Stimulated activated CD4-positive, alpha-beta T cell treated with anti-CD3 and anti-CD28 coated beads, TNF-alpha, amount 100 ng/mL, for 24 hours (primary cell): ENCODE measurements around the gene AADACL2.
"Not testable (repeated sequence)": the region's sequence is repeated elsewhere in the genome, so short reads cannot be mapped to it uniquely, and the experiment has no call there.

Source experiments
- DNase-seq, 3 experiments: peaks; one replicate each; pipeline ENCODE4 v3.0.0-alpha.2; 2020; ENCODE audit warnings: low read depth in 3 of 3

AADACL2 gene

GRCh38 chr3:151765685-151766084, 32.0 kb downstream of the AADACL2 start:
- no peak for DNase-seq

- no peak for DNase-seq
Measured at GRCh38 chr3:151766454-151766853, 32.7 kb downstream of the AADACL2 start.

GRCh38 chr3:151768393-151768930, 34.7 kb downstream of the AADACL2 start:
- DNase-seq, result no peak

- no peak for DNase-seq
Measured at GRCh38 chr3:151769175-151769574, 35.4 kb downstream of the AADACL2 start.

DNA sequence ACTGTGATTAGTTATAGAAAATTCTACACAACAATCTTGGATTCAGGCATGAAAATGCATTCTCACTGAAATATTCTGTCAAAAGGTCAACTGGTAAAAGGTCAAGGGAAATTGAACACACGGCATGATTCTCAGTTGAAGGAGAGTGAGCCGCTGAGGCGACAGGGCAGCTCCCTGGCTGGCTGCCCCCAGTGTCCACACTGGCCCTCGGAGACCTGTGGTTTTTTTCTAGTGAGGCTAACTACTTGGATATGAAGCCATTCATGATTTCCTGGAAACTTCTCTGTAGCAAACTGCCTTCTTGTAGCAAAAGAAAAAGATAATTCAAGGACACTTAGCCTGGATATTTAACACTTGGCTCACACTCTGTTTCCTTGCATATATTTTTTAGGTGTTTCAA, 37.2 kb downstream of the AADACL2 start:
- no peak for DNase-seq

DNA sequence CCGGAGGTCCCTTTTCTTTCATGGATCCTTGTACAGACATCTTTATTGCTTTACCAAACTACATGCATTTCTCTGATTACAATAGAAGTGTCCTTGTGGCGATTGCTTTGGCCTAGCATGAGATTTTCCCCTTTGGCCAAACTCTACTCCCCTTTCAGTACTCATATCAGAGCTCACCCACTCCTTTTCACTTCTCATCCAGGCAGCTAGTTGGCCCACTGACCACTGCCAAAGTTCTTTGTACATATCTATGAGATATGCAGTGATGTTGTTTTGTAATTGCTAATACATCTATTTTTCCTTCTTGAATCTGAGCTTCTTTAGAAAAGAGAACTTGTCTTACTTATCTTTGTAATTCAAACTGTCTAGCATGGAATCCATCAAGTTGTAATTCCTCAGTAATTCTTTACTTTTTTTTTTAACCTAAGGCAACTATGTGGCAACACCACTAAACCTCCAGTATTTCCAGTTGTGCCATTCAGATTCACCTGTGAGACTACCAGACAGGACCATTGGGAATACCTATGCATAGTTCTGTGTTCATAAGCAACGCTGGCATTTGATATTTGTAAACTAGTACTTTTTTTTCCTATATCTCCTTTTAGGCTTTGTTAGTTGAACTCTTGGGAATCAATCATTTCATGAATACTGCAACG, 39.2 kb downstream of the AADACL2 start:
- DNase-seq, result no peak

DNA sequence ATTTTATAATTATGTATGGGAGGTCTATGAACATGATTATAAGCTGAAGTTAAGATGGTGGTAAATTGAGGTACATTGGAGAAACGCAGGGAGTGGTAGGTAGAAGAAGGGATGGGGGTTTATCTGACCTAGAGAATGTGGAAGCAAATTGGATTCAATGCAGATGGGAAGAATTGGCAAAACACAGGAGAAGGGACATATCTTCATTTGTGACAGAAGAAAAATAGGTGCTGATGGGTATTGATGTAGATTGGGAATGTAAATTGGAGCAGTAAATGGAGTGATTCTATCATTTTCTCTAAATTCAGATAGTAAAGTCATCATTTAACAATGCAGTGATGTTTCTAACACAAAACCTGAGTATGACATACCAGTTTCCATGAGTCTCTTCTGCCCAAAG, 40.5 kb downstream of the AADACL2 start:
- no peak for DNase-seq

- DNase-seq, result no peak
Measured at GRCh38 chr3:151774910-151775309, 41.2 kb downstream of the AADACL2 start.

GRCh38 chr3:151775314-151776258, 41.9 kb downstream of the AADACL2 start:
- no peak for DNase-seq

- no peak for DNase-seq
Measured at GRCh38 chr3:151776259-151776740, 42.6 kb downstream of the AADACL2 start.

DNA sequence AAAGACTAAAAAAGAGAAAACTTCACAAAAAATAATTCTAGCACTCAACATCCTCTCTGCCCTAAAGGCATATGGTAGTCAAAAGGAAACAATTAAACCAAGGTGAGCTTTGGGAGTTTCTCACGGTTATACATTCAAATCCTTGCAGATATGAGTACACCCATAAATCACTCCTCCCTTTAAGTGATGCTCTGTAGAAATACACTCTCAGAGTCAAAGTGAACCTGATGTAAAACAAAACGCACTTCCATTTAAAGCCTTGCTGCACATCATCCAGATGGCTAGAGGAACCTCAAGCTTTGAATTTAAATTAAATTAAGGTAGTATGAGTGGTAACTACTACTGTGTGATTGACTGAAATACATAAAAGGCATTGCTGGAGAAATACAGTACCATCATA, 44.2 kb downstream of the AADACL2 start:
- DNase-seq, result no peak

DNA sequence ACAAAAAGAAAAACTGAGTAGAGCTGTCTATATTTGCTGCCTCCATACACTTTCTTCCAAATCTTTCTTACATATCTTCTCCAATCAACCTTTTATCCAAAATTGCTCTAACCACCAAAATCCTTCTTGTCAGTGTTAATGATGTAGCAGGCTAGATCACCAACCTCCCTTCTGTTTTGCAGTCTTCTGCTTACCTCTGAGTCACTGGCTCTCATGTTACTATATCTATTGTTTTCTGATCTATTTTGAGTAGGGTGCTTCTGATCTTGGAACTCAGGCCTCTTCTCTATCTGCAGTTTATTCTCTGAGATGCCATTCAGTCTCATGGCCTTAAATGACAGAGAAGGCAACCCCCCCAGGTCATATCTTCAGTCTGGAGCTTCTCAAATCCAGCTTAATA, 53.9 kb downstream of the AADACL2 start:
- DNase-seq, result no peak

DNA sequence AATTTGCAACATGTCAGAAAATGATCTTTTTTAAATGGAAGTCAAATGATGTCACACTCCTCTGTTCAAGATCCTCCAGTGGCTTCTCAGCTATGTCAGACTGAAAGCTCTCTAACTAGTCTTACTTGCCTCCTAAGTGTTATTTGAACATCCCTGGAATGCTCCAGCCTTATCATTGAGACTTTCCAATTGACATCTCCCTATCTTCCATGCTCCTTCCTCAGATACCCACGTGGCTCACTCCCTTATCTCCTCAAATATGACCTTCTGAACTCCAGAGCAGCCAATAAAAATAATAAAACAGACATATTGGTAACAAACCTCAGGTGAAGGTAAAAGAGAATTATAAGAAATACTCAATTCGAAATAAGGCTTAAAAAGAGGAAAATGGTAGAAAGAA, 54.7 kb downstream of the AADACL2 start:
- no peak for DNase-seq

- DNase-seq, result no peak
Measured at GRCh38 chr3:151789853-151790463, 56.2 kb downstream of the AADACL2 start.

DNA sequence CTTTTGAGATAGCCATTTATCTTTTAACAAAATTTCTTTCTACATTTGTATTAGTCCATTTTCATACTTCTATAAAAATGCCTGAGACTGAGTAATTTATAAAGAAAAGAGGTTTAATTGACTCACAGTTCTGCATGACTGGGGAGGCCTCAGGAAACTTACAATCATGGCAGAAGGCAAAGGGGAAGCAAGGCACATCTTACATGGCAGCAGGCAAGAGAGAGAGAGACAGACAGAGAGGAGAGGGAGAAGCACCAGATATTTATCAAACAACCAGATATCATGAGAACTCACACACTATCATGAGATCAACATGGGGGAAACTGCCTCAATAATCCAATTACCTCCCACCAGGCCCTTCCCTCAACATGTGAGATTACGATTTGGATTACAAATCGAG, 57.0 kb downstream of the AADACL2 start:
- DNase-seq, result not testable (repeated sequence)

GRCh38 chr3:151792411-151792810, 58.7 kb downstream of the AADACL2 start:
- no peak for DNase-seq

GRCh38 chr3:151793636-151794035, 59.9 kb downstream of the AADACL2 start:
- no peak for DNase-seq

GRCh38 chr3:151794080-151794479, 60.4 kb downstream of the AADACL2 start:
- DNase-seq, result no peak

DNA sequence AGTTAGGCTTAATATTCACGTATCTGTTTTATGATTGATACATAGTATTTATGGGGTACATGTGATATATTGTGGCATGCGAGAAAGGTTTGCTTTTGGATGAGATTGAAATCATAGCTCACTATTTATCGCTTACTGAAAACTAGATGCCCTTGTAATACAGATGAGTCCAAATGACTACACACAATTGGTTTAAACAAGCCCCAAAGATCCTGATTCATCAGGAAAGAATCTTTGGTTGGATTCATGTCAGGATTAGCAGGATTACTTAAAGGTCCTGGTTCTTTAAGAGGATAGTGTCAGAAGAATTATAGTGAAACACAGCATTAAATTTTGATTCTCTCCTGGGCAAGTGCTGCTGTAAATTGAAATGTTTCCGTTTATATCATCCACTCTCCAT, 61.5 kb downstream of the AADACL2 start:
- DNase-seq, result no peak

- no peak for DNase-seq
Measured at GRCh38 chr3:151796105-151796680, 62.5 kb downstream of the AADACL2 start.

GRCh38 chr3:151798466-151798865, 64.7 kb downstream of the AADACL2 start:
- DNase-seq, result no peak

- no peak for DNase-seq
Measured at GRCh38 chr3:151800431-151800830, 66.7 kb downstream of the AADACL2 start.
